RWPE1 (cell line): ENCODE results near the gene CD109.
"Not testable (repeated sequence)": the region's sequence is repeated elsewhere in the genome, so short reads cannot be mapped to it uniquely, and the experiment has no call there.

Experiments used
- CTCF ChIA-PET: fragments of 350-600 bp; sonication (Branson Sonifier 250); formaldehyde crosslinking; extraction: SDS; loops from one replicate; lab custom pipeline; 2021; lab: Yijun Ruan, JAX
- POLR2A ChIA-PET: fragments of 400-600 bp; formaldehyde crosslinking; extraction: SDS; loops from one replicate; lab custom pipeline; 2020; ENCODE audit warnings: antibody characterized with exemption; ENCODE audit not compliant: low non-redundant PET; lab: Yijun Ruan, JAX
- DNase-seq: peaks from one replicate; pipeline ENCODE4 v3.0.0; 2012; ENCODE audit warnings: low spot score
- H3K27ac ChIP-seq: fragments of 450-650 bp; 2 replicates; pipeline ENCODE4 v1.5.1; 2017
- TF ChIP-seq, protein P1 (sequence below): fragments of 450-650 bp; conservative IDR thresholded peaks from 2 replicates; pipeline ENCODE4 v1.5.1; 2017; ENCODE audit warnings: low read depth, mild to moderate bottlenecking

The CD109 gene

DNA sequence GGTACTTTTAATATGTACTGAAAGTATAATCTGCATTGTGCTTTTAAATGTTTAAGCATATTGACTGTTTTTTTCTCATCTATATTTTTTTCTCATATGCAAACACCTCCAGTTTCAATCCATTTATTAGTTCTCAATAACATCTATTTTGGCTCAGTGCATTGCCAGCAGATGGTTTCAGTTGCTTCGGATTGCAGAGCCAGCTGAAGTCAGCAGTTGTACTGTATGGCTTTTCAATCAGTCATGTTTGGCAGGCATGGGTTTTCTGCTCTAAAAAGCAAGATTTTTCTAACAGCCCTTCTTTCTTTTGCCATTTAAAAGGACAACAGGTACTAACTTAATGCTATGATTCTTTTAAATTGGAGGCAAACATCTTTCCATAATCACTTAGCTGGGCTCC, 121.2 kb downstream of the CD109 start:
- TF ChIP-seq, protein P1, sequence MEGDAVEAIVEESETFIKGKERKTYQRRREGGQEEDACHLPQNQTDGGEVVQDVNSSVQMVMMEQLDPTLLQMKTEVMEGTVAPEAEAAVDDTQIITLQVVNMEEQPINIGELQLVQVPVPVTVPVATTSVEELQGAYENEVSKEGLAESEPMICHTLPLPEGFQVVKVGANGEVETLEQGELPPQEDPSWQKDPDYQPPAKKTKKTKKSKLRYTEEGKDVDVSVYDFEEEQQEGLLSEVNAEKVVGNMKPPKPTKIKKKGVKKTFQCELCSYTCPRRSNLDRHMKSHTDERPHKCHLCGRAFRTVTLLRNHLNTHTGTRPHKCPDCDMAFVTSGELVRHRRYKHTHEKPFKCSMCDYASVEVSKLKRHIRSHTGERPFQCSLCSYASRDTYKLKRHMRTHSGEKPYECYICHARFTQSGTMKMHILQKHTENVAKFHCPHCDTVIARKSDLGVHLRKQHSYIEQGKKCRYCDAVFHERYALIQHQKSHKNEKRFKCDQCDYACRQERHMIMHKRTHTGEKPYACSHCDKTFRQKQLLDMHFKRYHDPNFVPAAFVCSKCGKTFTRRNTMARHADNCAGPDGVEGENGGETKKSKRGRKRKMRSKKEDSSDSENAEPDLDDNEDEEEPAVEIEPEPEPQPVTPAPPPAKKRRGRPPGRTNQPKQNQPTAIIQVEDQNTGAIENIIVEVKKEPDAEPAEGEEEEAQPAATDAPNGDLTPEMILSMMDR = no peak
- CTCF ChIA-PET = interaction anchor here (0.6 kb wide), 1 partner anchor 153 kb away, joined by 3 read pairs; no protein-coding TSS in a partner anchor
- DNase-seq = no peak
- H3K27ac ChIP-seq = no peak overlapping the region
- POLR2A ChIA-PET = no interaction called here

DNA sequence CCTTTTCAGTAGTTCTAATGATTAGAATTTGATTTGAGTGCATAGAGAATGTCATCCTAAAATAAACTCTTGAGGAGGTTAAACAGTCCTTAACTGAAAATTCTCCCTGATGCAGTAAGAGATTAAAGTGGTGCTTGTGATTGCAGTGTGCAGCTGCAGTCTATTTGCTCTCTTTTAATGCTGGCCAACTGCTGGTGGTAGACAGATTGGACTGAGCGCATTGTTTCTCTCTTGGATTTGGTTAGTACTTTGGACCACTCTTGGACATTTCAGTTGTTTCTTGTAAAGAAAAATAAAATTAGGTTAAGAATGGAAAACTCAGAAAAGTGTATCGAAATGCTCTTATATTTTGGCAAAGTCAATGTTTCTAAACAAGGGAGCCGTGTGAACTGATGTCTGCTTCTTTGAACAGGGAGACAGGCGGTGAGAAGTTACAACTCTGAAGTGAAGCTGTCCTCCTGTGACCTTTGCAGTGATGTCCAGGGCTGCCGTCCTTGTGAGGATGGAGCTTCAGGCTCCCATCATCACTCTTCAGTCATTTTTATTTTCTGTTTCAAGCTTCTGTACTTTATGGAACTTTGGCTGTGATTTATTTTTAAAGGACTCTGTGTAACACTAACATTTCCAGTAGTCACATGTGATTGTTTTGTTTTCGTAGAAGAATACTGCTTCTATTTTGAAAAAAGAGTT, 127.2 kb downstream of the CD109 start:
- CTCF ChIA-PET = interaction anchor here (0.7 kb wide), 1 partner anchor 54 kb away, joined by 3 read pairs; no protein-coding TSS in a partner anchor

DNA sequence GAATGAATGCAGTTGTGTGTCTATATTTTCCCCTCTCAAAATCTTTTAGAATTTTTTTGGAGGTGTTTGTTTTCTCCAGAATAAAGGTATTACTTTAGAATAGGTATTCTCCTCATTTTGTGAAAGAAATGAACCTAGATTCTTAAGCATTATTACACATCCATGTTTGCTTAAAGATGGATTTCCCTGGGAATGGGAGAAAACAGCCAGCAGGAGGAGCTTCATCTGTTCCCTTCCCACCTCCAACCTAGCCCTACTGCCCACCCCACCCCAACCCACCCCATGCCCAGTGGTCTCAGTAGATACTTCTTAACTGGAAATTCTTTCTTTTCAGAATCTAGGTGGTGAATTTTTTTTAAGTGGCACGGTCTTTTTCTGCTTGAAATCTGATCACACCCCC, 127.8 kb downstream of the CD109 start:
- ChIA-PET CTCF (no interaction called here), POLR2A (no interaction called here)
- TF ChIP-seq, protein P1 = no peak
- no peak for DNase-seq
- H3K27ac ChIP-seq = no peak overlapping the region

More for the DNA sequence above, 127.2 kb downstream of the CD109 start:
- POLR2A ChIA-PET = no interaction called here
- TF ChIP-seq, protein P1 = no peak
- H3K27ac ChIP-seq = no peak overlapping the region
- no peak for DNase-seq

DNA sequence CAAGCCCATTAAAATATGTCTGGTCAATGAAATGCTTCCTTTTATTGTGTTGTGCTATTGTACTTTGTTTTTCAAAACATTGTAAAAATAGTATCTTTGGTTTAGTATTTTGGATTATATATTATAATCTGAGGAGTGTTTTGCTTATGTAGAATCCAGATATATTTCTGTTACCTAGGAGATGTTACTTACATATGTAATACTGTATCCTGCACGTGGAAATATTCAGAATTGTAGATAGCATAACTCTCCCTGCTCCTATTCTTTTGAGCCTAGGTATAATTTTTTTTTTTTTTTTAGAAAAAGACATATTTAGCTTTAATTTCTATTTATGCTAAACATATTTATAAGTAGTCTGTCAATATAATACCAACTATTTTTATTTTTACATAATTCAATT, 130.6 kb downstream of the CD109 start:
- DNase-seq = no peak
- H3K27ac ChIP-seq = no peak overlapping the region
- ChIA-PET POLR2A (no interaction called here), CTCF (no interaction called here)
- TF ChIP-seq, protein P1 = no peak

DNA sequence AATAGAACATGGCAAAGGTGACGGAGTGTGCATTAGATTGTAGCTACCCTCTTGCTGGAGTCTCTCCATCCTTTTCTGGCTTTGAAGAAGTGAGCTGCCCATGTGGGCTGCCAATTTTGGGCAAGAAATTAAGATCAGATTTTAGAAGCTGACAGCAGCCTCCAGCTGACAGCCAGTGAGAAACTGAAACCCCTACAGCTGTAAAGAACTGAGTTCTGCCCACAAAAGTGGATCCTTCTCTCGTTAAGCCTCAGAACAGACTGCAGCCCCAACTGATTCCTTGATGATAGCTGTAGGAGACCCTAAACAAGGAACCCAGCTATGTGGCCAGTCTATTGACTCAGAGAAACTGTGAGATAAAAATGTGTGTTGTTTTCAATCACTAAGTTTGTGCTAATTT, 134.1 kb downstream of the CD109 start:
- TF ChIP-seq, protein P1 = no peak
- ChIA-PET CTCF (no interaction called here), POLR2A (no interaction called here)
- DNase-seq = no peak
- H3K27ac ChIP-seq = no peak overlapping the region

DNA sequence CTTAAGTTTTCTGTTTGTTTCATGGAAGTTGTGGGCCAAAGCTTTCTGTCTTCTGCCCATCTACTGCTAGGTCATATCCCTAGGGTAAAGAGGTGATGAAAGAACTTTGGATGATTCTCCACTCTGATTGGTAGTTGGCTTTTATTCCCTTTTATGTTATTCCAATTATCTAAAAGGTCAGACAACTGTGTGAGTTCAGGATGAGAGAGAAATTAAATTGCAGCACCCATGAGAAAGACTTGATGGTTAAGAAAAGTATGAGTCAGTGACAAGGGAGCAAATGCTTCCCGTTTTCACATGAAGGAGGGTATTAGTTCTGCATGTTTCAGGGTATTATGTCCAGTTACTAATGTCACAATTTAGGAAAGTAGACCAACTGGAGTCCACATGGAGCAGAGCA, 136.3 kb downstream of the CD109 start:
- POLR2A ChIA-PET = no interaction called here
- TF ChIP-seq, protein P1 = no peak
- DNase-seq = no peak
- CTCF ChIA-PET = interaction anchor here (0.6 kb wide), 2 partner anchors 276 to 451 kb away, joined by 3 to 5 read pairs; no protein-coding TSS in a partner anchor
- no peak overlapping the region for H3K27ac ChIP-seq

DNA sequence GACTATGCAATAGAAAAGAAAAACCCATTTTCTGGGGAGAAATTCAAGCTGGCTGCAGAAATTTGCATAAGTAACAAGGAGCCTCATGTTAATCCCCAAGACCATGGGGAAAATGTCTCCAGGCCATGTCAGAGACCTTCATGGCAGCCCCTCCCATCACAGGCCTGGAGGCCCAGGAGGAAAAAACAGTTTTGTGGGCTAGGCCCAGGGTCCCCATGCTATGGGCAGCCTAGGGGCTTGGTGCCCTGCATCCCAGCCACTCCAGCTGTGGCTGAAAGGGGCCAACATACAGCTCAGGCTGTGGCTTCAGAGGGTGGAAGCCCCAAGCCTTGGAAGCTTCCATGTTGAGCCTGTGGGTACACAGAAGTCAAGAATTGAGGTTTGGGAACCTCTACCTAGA, 148.7 kb downstream of the CD109 start:
- H3K27ac ChIP-seq, POLR2A ChIA-PET, DNase-seq: not testable (repeated sequence)
- CTCF ChIA-PET = interaction anchor here (0.6 kb wide), 1 partner anchor 1364 kb away, joined by 3 read pairs; no protein-coding TSS in a partner anchor

DNA sequence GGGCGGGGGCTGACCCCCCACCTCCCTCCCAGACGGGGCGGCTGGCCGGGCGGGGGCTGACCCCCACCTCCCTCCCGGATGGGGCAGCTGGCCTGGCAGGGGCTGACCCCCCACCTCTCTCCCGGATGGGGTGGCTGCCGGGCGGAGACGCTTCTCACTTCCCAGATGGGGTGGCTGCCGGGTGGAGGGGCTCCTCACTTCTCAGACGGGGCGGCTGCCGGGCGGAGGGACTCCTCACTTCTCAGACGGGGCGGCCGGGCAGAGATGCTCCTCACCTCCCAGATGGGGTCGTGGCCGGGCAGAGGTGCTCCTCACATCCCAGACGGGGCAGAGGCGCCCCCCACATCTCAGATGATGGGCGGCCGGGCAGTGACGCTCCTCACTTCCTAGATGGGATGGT, 155.0 kb downstream of the CD109 start:
- H3K27ac ChIP-seq, DNase-seq, POLR2A ChIA-PET, CTCF ChIA-PET: not testable (repeated sequence)
